Activated gamma-delta T cell (primary cell): ENCODE results near the gene UBN1.
"Not testable (repeated sequence)": the region's sequence is repeated elsewhere in the genome, so short reads cannot be mapped to it uniquely, and the experiment has no call there.

Experiments used
- DNase-seq: peaks from one replicate; lab custom pipeline; 2025; lab: John Stamatoyannopoulos, UW

Gene UBN1

DNA sequence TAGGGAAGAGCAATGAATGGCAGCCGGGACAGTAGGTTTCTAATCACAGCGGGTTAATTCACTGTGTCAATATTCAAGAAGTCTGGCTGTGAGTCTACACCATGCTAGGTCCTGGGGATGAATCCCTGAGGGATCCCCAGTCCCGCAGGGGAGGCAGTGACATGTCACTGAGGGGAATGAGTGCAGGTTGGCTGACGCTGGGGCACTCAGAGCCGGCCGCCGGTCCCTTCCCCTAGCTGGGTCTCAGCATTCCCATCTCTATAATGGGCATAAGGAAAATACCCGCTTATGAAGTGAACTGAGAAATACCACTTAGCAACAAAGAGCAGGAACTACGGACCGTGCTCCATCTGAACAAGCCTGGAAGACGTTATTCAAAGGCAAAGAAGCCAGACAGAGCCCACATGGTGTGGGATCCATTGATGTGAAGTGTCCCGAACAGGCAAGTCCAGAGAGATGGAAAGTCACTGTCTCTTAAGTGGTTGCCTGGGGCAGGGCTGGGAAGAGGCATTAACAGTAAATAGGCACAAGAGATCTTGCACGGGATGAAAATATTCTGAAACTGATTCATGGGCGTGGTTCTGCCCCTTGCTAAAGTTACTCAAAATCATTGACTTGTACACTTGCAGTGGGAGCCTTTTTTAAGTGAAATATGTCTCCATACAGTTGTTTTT lies 57.8 kb downstream of the UBN1 start:
- DNase-seq: no peak

DNA sequence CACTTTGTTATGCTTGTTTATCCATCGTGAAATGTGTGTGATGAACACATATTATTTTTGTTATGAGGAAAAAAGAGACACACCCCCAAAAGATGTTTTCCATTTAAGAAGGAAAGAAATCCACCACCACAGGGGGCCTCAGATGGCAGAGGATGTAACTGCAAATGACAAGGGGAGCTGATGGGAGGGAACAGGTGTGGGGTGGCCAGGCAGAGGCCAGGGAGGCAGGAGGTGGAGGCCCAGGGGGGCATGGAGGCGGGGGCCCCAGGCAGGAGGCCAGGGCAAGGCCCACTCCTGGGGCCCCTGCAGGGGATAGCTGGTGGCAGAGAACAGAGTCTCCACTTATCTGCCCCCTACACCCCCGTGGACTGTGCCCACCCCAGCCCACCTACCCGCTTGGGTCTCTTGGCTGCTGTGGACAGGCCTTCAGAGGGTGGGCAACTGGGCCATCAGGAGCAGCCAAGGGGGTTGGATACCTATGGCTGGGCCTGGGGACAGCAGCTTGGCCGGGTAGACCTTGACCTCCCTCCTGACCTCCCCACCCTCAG lies 61.6 kb downstream of the UBN1 start:
- no peak for DNase-seq

DNA sequence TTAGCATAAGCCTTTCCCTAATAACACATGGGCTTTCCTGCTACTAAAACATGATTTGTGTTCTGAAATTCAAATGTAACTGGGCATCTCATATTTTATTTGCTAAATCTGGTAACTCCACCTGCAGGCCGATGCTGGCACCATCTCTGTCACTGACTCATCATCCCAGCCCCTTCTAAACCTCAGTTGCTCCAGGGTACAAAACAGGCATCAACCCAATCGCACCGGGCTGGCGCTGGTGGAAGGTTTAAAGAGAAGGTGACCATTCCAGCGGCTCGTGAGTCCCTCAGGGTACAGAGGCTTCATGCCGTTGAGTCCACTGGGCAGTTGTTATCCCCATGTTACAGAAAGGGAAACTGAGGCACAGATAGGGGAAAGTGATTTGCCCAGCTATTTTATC lies 62.5 kb downstream of the UBN1 start:
- no peak for DNase-seq

DNA sequence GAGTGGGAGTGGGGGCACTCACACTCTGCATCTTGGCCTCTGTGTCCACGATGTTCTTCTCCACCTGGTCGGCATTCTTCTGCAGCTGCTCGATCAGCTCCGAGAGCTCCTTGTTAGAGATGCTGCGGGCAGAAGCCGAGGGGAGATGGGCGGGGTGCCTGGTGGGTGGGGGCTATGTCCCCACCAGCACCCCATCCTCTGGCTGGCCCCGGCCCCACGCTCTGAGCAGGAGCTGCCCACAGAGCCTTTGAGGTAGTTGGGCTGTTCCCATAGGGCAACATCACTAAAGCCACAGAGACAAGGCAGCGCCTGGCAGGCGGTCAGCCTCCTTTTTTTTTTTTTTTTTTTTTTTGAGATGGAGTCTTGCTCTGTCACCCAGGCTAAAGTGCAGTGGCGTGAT lies 63.5 kb downstream of the UBN1 start:
- no peak for DNase-seq

DNA sequence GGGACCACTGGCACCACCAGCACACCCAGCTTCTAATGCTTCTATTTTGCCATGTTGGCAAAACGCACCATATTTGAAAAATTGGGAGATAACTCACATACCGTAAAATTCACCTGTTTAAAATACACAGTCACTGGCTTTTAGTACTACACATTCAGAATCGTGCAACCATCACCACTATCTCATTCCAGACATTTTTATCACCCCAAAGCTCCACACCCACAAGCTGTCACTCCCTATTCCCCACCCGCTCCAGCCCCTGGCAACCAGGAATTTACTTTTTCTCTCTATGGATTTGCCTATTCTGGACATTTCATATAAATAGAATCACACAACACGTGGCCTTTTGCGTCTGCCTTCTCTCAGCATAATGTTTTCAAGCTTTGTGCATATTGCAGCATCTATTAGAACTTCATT lies 64.7 kb downstream of the UBN1 start:
- no peak for DNase-seq

DNA sequence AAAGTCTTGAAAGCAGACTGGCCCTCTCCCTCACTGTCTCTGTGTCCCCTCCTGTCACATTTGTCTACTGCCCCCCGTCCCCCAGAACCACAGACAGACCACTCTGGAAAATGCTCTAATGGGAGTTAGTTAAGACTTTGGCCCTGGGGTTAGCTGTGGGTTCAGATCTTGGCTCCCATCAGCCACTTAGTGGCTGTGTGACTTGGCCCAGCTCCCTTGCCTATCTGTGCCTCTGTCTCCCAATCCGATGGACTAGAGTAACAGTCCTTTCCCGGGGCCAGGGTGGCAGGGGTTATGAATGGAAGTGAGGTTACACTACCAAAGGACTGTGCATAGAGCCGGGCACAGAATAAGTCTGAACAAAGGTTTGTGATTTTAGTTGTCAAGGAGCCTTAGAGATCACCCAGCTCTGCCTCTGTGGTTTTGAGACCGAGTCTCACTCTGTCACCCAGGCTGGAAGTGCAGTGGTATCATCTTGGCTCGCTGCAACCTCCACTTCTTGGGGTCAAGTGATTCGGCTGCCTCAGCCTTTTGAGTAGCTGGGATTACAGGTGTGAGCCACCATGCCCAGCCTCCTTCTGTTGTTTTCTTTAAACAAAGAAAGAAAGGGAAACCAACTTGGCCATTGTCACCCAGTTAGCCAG lies 66.0 kb downstream of the UBN1 start:
- no peak for DNase-seq

DNA sequence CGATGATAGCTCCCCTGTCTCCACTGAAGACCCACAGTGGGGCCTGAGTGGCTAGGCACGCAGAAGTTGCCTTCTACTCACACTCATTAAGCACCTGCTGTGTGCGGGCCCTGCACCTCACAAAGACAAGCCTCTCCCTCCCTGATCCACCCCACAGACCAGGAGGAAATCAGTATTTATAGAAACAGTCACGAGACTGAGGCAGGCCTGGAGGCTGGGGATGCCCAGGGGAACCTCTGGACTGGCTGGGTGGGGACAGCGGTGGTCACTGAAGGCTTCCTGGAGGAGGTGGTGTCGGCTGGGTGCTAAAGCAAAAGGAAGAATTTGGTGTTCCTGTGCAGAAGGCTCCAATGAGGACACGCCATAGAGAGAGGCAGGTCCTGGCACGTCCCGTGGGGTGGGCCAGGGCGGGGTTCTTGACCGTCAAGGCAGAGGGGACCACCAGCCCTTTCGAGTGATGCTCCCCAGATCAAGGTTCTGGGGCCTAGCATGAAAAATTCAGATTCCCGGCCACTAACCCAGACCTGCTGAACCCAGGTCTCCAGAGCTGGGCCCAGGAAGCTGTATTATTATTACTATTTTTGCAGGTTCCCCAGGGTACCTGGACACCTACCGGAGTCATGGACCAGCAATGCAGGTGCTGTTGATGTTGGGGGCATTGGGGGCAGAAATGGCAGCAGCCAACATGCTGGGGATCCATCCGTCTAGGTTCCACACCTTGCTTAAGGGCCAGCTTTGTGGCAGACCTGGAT lies 66.7 kb downstream of the UBN1 start:
- no peak for DNase-seq

DNA sequence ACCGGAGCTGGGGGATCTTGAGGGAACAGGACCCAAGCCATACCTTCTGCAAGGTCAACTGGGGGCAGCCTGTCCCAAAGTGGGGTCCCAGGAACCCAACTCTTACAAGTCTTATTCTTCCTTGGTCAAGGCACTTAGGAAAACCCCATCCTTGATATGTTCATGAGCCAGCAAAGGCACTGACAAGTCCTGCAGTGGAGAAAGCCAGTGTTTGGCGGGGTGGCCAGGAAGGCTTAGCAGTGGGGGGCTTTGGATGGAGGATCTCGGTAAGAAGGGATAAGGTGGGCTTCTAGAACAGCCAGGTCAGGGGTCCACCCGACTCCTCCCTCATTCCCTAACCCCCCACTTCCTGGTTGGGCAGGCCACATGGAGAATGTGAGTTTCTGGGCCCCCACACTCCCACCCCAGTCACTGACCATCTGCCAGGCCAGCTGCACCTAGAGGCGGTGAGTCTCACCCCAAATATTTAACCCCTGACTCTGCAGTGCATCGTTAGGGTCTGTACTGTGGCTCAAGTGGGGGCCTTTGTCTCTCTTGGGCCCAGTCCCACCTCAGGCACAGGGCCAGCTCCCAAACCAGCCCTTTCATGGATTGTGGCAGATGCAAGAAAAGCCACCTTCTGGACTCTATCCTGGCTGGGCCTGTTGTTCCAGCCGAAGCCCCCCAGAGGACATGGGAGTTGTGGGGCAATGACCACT lies 67.4 kb downstream of the UBN1 start:
- DNase-seq: no peak

DNA sequence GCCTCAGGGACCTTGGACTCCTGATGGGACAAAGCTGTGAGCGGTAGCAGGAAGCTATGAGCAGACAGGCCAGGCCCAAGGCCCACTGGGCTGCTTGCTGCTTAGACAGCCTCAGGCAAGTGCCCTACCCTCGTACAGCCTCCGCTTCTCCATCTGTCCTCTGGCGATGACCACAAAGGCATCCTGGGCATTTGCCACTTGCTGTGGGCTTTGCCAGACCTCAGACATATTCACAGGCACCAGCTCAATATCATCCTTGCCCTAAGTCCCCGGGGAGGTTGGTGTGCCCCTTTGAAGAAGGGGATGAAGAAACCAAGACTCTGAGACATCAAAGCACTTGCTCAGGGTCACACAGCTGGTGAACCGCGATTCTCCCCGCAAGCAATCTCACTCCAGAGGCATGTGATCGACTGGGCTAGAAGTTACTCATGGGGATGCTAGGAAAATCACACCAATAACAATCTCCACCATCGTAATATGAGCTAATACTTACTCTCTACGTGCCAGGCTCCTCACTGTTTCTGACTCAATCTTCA lies 68.0 kb downstream of the UBN1 start:
- DNase-seq: no peak

DNA sequence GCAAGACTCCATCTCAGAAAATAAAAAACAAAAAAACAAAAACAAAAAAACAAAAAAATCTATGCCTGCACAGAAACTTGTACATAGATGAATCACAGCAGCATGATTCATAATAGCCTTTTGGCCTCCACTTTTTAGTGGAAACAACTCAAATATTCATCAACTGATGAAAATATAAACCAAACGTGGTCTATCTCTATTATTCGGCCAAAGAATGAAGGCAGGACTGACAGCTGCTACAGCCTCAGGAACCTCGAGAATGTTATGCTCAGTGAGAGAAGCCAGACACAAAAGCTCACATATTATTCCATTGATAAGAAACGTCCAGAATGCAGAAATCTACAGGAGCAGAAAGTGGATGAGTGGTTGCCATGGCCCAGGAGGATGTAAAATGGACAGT lies 69.8 kb downstream of the UBN1 start:
- DNase-seq: no peak

DNA sequence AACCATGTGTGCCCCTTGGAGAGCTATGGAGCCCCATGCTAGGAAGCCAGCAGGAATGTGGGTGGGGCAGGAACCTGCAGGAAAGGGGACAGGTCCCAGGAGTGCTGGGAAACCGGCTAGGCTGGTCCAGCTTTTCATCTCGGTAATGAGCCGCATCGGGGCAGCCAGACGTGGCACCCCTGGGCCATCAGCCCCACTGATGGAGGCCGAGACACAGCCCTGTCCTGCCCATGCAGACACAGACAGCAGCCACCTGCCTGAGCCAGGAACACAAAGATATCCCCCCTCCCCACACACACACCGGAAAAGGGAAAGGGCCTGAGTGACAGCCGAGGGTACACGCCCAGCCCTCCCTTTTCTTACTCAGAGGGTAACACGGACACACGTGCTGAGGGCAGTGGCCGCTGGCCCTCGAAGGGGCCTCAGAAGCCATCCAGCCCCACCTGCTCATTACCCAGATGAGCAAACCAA lies 71.5 kb downstream of the UBN1 start:
- no peak for DNase-seq

DNA sequence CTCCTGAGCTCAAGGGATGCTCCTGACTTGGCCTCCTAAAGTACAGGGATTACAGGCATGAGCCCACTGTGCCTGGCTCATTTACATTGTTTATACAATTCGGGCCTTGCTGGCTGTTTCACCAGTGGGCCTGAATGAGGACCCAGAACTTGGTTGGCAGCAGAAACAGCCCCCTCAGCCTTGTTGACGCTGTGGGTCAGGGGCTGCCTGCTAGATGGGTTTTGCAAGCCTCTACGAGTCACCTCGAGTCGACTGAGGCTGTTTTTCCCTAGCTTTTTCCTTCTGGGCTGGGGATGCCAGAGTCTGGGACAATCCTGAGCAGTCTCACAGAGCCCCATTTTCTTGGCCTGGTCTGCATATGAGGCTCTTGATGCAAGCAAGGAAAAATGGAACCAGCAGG lies 73.5 kb downstream of the UBN1 start:
- no peak for DNase-seq

DNA sequence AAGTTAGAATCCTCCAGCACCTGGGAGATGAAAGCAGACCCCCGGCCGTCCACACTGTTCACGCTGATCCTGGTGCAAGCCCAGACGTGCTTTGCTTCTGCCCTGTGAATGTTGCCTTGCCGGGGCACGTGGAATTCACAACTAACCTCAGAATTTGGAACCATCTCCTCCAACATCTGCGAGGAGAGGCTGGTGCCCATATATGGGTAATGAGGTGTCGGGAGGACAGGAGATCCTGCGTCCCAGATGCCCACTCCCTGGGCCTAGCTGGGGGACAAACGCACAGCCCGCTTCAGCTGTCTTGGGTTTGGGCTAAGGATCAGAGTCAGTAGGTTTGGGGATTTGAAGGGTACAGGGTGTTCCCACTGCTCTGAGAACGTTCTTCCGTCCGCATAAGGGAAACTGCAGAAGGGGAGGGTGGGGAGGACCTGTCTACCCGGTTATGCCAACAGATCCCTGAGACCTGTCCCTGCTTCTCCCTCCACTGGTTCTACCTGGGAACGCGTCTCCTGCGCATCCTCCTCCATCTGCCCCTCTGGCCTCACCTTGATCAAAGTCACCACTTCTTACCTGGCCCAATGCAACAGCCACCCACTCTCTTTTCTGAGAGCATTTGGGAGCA lies 75.6 kb downstream of the UBN1 start:
- no peak for DNase-seq

DNA sequence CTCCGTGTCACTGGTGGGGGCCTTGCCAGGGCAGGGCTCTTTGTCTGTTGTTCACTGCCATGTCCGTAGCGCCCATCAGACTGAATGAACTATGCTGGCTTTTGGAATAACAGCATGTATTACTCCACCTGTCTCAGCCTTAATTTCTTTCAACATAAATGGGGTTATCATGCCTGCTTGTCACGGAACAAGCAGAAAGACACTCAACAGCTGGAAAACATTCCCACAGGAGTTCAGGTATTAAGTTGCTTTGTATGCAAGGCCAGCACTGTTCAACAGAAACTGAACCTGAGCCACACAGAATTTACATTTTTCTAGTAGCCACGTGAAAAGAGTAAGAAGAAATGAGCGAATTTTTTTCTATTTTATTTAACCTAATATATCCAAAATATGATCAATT lies 76.6 kb downstream of the UBN1 start:
- DNase-seq: no peak

DNA sequence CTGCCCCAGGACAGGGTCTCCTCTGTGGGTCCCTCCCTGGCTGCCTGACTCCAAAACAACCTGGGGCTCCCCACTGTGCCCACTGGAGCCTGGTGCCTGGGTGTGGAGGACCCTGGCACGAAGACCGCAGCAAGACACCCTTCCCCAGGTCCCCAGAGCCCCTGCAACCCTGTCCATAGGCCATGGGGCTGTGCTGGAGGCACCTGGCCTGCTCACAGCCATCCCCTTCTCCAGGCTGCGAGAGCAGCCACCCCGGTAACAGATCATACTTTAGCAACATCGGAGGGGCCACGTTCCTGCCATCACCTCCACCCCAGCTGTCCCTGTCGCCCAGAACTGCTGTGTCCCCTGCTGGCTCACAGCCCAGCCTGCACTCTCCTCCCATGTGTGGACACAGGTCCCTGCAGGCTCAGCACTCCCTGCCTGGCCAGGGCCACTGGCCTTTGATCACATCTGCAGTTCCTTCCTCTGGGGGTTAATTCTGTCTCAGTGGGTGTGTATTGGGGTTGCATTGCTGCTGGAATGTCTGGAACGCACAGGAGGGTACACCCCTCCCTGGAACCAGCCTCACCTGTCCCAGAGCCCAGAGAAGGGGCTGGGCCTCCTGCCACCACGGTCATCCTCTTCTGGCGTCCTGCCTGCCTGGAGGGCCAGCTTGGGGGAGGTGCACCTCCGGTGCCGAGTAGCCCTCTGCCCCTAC lies 77.5 kb downstream of the UBN1 start:
- no peak for DNase-seq

DNA sequence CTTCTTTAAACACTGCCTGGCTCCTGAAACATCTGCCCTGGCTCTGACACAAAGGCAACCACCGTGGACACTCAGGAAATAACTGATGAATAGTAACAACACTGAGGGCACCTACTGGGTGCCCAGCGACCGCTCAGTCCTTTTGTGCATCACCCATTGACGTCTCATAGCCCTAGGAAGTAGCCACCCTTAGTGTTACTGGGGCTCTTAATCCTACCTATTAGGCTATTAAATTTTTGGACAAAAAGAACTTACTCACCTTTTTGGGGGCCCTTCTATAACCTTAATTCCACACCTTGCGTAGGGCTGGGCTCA lies 78.0 kb downstream of the UBN1 start:
- DNase-seq: no peak

DNA sequence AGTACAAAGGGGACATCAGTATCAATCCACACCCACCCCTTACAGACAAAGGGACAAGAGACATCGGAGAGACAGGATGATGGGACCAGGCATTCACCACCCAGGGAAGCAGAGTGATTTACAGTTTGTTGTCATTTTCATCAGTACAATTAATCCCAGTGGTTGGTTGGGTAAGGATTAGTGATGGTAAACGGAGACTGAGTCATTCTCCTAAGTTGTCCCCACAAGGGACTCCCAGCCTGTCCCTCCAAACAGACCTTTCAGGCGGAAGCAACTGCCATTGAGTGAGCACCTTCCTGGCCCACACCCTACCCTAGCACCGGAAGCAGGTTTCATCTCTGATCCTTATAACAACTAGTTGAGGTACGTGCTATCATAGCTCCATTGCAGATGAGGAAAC lies 78.5 kb downstream of the UBN1 start:
- DNase-seq: no peak

DNA sequence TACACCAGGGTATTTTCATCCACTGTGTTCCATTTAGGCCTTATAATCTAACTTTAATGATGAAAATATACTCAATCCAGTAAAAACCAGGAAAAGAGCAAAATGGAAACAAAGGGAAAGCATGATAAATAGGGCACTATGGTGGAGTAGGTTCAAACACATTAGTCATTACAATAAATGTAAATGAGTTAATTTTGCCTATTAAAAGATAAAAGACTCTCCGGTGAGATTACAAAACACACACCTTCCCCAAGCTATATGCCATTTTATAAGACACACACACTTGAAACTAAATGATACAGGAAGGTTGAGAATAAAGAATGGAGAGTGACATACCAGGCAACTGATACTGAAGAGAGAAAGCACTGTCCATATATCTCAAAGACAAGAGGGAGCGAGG lies 79.6 kb downstream of the UBN1 start:
- no peak for DNase-seq

DNA sequence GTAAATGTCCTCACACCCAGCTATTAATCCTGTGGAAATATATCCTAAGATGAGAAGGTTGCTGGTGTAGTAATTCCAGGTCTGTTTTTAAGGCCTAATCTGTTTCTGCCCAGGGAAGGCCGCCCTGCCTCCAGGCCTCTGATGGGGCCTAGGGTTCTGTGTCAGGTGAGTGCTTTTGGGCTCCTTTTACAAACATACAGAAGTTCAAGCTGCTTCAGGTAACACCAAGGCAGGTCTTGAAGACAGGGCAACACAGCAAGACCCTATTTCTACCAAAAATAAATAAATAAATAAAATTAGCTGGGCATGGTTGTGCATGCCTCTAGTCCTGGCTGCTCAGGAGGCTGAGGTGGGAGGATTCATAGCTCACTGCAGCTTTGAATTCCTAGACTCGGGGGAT lies 80.4 kb downstream of the UBN1 start:
- DNase-seq: no peak

DNA sequence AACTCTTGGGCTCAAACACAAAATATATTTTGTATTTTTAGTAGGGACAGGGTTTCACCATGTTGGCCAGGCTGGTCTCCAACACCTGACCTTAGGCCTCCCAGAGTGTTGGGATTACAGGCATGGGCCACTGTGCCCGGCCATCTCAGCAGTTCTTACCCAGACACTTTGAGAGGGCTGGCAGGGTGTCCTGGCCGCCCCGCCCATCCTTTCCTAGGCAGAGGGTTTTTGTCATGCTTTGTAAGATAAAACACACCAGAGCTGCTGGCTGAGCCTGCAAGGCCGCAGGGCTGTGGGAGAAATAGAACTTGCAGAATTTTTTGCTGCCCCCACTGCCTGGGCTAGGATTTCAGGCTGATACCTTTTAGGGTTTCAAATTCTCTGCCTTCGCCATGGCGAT lies 80.9 kb downstream of the UBN1 start:
- DNase-seq: no peak

DNA sequence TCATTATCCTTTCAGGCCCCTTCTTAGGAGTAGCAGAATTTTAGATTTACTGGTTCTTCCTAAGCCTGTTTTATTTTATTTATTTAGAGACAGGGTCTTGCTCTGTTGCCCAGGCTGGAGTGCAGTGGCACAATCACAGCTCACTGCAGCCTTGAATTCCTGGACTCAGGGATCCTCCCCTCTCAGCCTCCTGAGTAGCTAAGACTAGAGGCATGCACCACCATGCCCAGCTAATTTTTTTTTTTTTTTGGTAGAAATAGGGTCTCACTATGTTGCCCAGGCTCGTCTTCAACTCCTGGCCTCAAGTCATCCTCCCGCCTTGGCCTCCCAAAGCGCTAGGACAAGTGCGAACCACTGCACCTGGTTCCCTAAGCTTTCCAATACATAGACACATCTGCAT lies 82.3 kb downstream of the UBN1 start:
- DNase-seq: not testable (repeated sequence)
